HG02973 (cell line): ENCODE data around the gene ANP32B.
"Not testable (repeated sequence)": the region's sequence is repeated elsewhere in the genome, so short reads cannot be mapped to it uniquely, and the experiment has no call there.

ENCODE experiments used
- ATAC-seq: cut with Tn5 transposase; IDR thresholded peaks from one replicate; pipeline ENCODE4 v1.9.1; 2021; ENCODE audit warnings: moderate library complexity; ENCODE audit not compliant: unreplicated experiment

Gene ANP32B

GRCh38 chr9:97991818-97992217 is 8.7 kb downstream of the ANP32B start:
- ATAC-seq, result no peak

DNA sequence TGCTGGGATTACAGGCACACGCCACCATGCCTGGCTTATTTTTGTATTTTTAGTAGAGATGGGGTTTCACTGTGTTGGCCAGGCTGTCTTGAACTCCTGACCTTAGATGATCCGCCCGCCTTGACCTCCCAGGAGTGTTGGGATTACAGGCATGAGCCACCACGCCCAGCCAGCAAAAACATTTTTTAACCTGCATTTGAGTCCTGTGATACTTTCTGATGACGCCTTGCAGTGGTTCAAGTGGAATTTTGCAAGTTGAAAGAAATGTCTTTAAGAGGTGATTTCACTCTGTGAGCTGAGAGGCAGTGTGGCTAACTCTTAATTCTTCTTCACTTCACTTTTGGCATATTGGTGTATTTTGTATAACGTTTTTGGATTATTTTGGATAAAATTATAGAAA is 9.1 kb downstream of the ANP32B start:
- ATAC-seq, result no peak

GRCh38 chr9:97993000-97993399 is 9.9 kb downstream of the ANP32B start:
- no peak for ATAC-seq

DNA sequence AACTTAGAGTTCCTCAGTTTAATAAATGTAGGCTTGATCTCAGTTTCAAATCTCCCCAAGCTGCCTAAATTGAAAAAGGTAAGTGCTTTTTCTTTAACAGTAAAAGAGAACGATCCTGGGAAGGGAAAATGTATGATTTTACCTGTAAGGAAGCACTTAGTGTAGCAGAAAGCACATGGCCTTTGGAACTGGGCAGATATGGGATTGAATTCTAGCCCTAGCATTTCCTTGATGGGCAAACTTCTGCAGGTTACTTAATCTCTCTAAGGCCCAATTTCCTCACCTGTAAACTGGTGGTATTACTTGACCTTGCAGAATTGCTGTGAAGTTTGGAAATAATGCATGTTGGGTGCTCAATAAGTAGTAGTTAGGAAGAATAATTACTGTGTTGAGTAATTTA is 11.6 kb downstream of the ANP32B start:
- no peak for ATAC-seq

DNA sequence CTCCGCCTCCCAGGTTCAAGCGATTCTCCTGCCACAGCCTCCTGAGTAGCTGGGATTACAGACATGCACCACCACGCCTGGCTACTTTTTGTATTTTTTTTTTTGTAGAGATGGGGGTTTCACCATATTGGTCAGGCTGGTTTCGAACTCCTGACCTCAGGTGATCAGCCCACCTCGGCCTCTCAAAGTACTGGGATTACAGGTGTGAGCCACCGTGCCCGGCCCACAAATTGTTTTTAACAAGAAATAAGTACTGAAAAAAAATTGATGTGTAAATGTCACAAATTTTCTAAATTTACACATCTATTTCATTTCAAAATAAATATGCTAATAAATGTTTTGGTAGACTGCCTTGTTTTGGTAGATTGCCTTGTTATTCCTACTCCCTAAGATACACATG is 13.5 kb downstream of the ANP32B start:
- ATAC-seq, result not testable (repeated sequence)

DNA sequence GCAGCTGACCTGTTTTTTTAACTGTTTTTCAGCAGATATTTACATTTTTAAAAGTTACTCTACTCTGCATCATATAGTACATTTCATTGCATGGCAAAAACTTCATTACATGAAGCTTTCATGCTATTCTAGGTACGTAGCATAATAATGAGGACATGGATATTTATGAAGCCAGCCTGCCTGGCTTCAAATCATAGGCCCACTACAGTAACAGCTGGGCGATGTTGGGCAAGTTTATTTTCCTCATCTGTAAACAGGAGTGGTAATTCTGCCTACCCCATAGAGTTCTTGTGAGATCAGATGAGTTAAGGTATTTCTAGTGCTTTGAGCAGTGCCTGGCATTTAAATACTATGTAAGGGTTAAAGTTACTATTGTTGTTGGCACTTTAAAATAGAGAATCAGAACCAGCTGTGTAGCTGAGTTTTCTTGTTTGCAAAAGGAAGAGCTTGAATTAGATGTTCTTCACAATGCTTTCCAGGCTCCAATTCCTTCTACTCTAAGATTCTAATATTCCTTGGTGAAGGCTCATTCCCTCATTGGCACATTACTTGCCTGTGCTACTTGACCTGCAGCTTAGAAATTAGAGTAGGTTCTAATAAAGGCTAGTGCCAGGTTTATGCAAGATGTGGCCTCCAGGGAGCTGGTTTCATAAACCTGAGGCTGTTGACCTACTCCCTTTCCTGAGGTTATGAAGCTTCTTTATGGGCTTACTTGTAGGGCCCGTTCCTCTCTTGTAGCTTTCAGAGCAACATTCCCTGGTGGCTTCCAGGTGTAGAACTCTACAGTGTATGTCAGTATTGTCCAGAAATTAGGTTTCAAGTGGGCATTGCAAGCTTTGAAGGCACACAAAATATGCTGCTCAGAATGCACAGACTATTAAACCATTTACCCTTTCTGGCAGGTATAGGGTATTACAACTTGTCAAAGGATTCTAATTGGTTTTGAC is 14.5 kb downstream of the ANP32B start:
- ATAC-seq, result no peak

- no peak for ATAC-seq
Observed at GRCh38 chr9:98002808-98003207, 19.7 kb downstream of the ANP32B start.

GRCh38 chr9:98006127-98006796 is 23.1 kb downstream of the ANP32B start:
- no peak for ATAC-seq

DNA sequence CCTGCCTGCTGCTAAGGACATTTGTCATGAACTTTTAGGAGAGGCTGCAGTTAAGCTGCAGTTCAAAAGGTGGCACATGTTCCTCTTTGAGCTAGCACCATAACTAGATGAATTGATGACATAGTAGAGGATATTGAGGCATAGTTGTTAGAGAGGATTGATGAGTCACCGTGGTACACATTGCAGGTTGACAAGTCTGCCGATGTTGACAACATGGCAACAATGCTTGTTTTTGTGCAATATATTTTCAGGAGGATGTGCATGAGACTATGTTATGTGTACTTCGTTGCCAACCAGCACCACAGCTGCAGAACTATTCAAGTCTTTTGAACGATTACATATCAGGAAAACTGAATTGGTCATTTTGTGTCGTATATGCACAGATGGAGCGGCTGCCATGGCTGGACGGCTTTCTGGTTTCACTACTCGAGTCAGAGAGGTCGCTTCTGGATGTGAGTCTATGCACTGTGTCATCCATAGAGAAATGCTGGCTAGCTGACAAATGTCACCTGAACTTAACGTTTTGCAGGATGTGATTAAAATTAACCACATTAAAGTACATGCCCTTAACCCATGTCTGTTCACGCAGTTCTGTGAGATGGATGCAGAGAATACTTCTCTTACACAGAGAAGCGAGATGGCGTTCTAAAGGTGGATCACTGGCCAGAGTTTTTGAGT is 24.2 kb downstream of the ANP32B start:
- ATAC-seq, result no peak

- ATAC-seq, result no peak
Observed at GRCh38 chr9:98008764-98009163, 25.6 kb downstream of the ANP32B start.

DNA sequence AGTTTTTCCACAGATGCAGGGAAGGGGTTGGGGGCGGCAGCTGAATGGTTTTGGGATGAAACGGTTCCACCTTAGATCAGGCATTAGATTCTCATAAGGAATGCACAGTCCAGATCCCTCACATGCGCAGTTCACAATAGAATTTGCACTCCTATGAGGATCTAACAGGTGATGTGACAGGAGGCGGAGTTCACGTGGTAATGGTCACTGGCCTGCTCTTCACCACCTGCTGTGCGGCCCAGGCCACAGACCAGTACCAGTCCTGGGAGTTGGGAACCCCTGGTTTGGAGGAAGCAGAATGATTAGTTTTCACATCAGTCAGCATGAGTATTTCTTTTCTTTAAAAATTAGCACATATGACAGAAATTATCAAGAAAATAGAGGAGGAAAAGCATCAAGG is 26.3 kb downstream of the ANP32B start:
- no peak for ATAC-seq

- ATAC-seq, result no peak
Observed at GRCh38 chr9:98009936-98010335, 26.8 kb downstream of the ANP32B start.

DNA sequence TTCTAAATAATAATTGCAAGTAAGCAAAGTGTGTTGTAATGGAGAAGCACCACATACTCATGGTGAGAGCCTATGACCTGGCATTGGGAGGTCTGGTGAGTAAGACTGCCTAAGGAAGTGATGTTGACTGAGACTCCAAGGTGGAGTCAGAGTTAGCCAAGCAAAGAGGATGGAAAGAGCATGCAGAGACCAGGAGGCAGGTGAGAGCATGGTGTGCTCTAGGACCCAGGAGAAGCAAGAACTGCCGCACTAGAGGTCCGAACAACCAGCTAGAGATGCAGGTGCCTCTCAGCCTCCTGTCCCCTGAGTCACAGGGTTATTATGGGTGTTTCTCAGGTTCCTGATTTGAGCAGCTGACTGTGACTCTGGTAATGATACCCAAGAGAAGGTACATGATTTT is 27.3 kb downstream of the ANP32B start:
- peak; percentile 69 for ATAC-seq

GRCh38 chr9:98011122-98011521 is 28.0 kb downstream of the ANP32B start:
- ATAC-seq, result no peak

DNA sequence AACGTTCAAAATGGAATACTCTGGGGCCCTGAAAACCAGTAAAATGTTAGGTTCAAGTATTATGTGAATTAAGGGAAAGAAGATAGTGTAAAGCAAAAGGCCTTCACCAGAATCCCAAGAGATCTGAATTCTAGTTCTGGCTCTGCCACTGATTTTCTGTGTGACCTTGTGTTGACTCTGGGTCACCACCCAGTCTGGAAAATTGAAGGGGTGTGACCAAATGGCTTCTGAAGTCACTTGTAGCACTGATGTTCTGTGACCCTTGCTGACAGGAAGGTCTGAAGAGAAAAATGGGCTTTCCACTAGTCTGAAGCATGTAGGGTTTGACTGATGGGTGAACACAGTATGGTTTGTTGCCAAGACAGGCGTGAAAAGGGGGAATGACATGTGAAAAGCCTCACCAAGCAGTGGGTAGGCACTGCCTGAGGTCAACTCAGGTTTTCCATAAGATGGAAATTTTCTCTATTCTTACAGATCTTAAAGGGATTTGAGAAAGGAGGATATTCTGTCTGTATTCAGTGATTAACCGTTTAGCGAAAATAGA is 33.1 kb downstream of the ANP32B start:
- ATAC-seq, result no peak

GRCh38 chr9:98017306-98017705 is 34.2 kb downstream of the ANP32B start:
- ATAC-seq, result no peak

DNA sequence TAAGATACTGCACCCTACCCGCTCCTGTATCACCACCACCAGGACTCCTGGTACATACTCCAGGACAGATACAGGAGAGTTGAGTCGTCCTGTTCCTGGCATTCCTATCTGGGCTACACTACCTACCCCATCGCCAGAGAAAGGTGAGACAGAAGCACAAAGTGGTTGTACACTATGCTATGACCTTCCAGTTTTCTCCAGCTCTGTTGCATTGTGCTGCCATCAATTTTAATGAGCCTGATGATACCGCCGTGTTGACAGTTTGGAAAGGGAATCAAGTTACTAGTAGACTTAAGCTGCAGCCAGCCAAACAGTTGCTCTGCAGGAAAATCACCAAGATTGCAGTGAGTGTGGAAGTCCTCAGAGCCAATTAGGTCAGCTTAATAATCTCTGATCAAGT is 35.2 kb downstream of the ANP32B start:
- ATAC-seq, result no peak

DNA sequence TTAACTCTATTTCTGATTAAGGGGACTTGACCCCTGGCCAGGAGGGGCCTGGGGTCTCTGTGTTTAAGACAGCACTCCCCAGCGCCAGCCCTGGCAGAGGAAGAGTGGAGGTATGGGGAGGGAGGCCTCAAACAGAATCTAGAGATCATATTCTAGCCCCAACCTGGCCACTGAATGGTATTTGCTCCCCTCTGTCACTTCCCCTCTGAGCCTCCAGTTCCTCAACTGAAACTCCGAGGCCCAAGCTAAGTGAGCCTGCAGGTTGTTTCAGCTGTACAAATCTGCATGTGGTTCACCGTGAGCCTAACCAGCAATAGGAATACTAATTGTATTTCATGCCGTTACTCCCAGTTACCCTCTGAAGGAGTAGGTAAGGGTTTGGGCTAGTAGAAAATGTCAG is 36.0 kb downstream of the ANP32B start:
- no peak for ATAC-seq

DNA sequence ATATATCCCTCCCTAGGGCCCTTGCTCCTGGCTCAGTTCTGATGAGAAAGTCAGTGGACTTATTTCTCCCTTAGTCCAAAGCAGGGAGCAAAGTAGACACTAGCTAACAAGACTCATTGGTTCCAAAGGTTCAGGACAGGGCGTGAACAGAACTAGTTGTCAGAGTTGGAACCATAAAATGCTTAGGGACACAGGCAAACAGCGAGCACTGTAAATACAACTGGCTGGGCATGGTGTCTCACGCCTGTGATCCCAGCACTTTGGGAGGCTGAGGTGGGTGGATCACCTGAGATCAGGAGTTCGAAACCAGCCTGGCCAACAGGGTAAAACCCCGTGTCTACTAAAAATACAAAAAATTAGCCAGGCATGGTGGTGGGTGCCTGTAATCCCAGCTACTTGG is 36.7 kb downstream of the ANP32B start:
- ATAC-seq, result not testable (repeated sequence)

GRCh38 chr9:98020476-98021145 is 37.5 kb downstream of the ANP32B start:
- no peak for ATAC-seq
